H1 (cell line): ENCODE data around the gene ZNF219.
A peak's percentile ranks its signal among the peaks of the same experiment; 100 is the strongest.

Experiments
- ASH2L ChIP-seq: fragments of 200-600, 300-600 bp; sonication (generic); IDR thresholded peaks from one replicate; pipeline ENCODE4 v1.7.1; 2017; ENCODE audit warnings: low read length
- CEBPB ChIP-seq: IDR thresholded peaks from 2 replicates; pipeline ENCODE4 v1.6.1; 2012; ENCODE audit warnings: low read depth, low read length
- EZH2 ChIP-seq: fragments of 200-600 bp; sonication (generic); IDR thresholded peaks from 2 replicates; pipeline ENCODE4 v1.7.1; 2012; ENCODE audit warnings: low read depth, mild to moderate bottlenecking, moderate library complexity, low read length, inconsistent platforms; ENCODE audit not compliant: severe bottlenecking
- POLR2A ChIP-seq, 2 experiments: IDR thresholded peaks; 1 replicate in 1 of 2; 2 replicates in 1 of 2; pipeline ENCODE4 v1.6.1; 2011; ENCODE audit warnings: low read depth in 2 of 2, low read length in 2 of 2, mild to moderate bottlenecking in 2 of 2; ENCODE audit errors: control extremely low read depth in 1 of 2
- SIRT6 ChIP-seq: IDR thresholded peaks from one replicate; pipeline ENCODE4 v1.7.1; 2012; ENCODE audit warnings: low read length, inconsistent platforms
- TF ChIP-seq, protein P1 (sequence below), 3 experiments: IDR thresholded peaks; 1 replicate in 2 of 3; 2 replicates in 1 of 3; pipeline versions ENCODE4 v1.5.1 to v1.6.1; 2011; ENCODE audit warnings: low read length in 3 of 3, mild to moderate bottlenecking in 3 of 3, inconsistent platforms in 2 of 3, low read depth in 1 of 3, moderate library complexity in 1 of 3; ENCODE audit not compliant: insufficient read depth in 1 of 3; ENCODE audit errors: control extremely low read depth in 1 of 3
- TF ChIP-seq, protein P2 (sequence below): IDR thresholded peaks from 2 replicates; pipeline ENCODE4 v1.6.1; 2012; ENCODE audit warnings: low read length, inconsistent platforms

DNA sequence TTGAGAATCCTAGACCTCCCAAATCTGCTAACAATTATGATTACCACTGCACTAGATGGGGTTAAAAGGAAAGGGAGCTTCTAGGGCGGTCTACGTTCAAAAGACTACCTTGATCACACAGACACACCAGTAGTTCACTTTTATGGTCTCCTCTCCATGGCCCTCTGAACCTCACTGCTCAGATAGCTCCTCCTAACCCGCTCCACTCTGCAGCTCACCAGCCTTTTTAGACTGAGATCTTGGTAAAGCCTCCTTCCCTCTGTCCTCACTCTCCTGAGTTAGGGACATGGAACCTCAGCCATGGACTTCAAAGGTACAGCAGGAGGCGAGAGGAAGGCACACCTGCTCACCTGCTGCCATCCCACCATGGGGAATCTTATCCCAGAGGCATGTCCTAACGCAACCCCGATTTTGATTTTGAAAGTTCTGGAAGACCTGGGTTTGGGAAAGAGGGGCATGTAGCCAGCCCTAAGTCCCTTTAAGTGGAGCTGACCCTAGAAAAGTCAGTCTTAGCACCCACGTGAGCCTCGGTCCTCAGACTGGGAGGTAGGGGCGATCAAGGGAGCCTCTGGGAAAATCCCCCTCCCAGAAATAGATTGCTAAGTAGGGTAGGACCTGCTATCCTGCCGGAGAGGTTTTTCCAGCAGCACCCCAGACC, 1.3 kb downstream of the ZNF219 start:
- TF ChIP-seq EZH2, result no peak
- TF ChIP-seq POLR2A (IDR thresholded peaks at IDR 0.05; ENCODE audit: control extremely low read depth in 1 of 2, low read depth in 2 of 2, low read length in 2 of 2), result no peak; a peak in 1 of 3 replicates
- TF ChIP-seq, protein P1, sequence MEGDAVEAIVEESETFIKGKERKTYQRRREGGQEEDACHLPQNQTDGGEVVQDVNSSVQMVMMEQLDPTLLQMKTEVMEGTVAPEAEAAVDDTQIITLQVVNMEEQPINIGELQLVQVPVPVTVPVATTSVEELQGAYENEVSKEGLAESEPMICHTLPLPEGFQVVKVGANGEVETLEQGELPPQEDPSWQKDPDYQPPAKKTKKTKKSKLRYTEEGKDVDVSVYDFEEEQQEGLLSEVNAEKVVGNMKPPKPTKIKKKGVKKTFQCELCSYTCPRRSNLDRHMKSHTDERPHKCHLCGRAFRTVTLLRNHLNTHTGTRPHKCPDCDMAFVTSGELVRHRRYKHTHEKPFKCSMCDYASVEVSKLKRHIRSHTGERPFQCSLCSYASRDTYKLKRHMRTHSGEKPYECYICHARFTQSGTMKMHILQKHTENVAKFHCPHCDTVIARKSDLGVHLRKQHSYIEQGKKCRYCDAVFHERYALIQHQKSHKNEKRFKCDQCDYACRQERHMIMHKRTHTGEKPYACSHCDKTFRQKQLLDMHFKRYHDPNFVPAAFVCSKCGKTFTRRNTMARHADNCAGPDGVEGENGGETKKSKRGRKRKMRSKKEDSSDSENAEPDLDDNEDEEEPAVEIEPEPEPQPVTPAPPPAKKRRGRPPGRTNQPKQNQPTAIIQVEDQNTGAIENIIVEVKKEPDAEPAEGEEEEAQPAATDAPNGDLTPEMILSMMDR (IDR thresholded peaks at IDR 0.05; ENCODE audit: control extremely low read depth in 1 of 3, insufficient read depth in 1 of 3, low read depth in 1 of 3, low read length in 3 of 3), result no peak
- TF ChIP-seq SIRT6, result no peak
- TF ChIP-seq ASH2L, result peak; percentile 32
- TF ChIP-seq, protein P2, sequence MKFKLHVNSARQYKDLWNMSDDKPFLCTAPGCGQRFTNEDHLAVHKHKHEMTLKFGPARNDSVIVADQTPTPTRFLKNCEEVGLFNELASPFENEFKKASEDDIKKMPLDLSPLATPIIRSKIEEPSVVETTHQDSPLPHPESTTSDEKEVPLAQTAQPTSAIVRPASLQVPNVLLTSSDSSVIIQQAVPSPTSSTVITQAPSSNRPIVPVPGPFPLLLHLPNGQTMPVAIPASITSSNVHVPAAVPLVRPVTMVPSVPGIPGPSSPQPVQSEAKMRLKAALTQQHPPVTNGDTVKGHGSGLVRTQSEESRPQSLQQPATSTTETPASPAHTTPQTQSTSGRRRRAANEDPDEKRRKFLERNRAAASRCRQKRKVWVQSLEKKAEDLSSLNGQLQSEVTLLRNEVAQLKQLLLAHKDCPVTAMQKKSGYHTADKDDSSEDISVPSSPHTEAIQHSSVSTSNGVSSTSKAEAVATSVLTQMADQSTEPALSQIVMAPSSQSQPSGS, result no peak
- TF ChIP-seq CEBPB, result no peak
